Kasumi-1 (cell line): Measurements from ENCODE around the gene CFL1.
"Not testable (repeated sequence)": the region's sequence is repeated elsewhere in the genome, so short reads cannot be mapped to it uniquely, and the experiment has no call there.

Experiments
- DNase-seq, 2 experiments: peaks; one replicate each; lab custom pipeline; 2025; lab: John Stamatoyannopoulos, UW

CFL1 gene

GRCh38 chr11:65857500-65857852 is 504 bp downstream of the CFL1 start:
- DNase-seq, result no peak

GRCh38 chr11:65856689-65857499 is 1.1 kb downstream of the CFL1 start:
- DNase-seq, result peak; percentile 76 to 88

- no peak for DNase-seq
Measured at GRCh38 chr11:65855927-65856363, 2.0 kb downstream of the CFL1 start.

GRCh38 chr11:65854852-65855837 is 2.8 kb downstream of the CFL1 start:
- no peak for DNase-seq

GRCh38 chr11:65854161-65854592 is 3.8 kb downstream of the CFL1 start:
- no peak for DNase-seq

- no peak for DNase-seq
Measured at GRCh38 chr11:65853246-65853979, 4.6 kb downstream of the CFL1 start.

GRCh38 chr11:65852508-65853245 is 5.3 kb downstream of the CFL1 start:
- no peak for DNase-seq

GRCh38 chr11:65851811-65852507 is 6.0 kb downstream of the CFL1 start:
- DNase-seq, result no peak

GRCh38 chr11:65851083-65851579 is 6.8 kb downstream of the CFL1 start:
- DNase-seq, result peak; percentile 35 to 36

- DNase-seq, result no peak
Measured at GRCh38 chr11:65850217-65851082, 7.5 kb downstream of the CFL1 start.

GRCh38 chr11:65849771-65850216 is 8.2 kb downstream of the CFL1 start:
- DNase-seq, result no peak

GRCh38 chr11:65849366-65849765 is 8.6 kb downstream of the CFL1 start:
- DNase-seq, result no peak

GRCh38 chr11:65848693-65849092 is 9.3 kb downstream of the CFL1 start:
- not testable (repeated sequence) for DNase-seq

GRCh38 chr11:65847746-65848145 is 10.2 kb downstream of the CFL1 start:
- no peak for DNase-seq

- no peak for DNase-seq
Measured at GRCh38 chr11:65844231-65844872, 13.6 kb downstream of the CFL1 start.

- no peak for DNase-seq
Measured at GRCh38 chr11:65843811-65844210, 14.2 kb downstream of the CFL1 start.

- no peak for DNase-seq
Measured at GRCh38 chr11:65842144-65842543, 15.8 kb downstream of the CFL1 start.

GRCh38 chr11:65834202-65834601 is 23.8 kb downstream of the CFL1 start:
- DNase-seq, result no peak
